Measurements from ENCODE around the gene MAP7.

The MAP7 gene

GRCh38 chr6:136527831-136528230 lies 22.4 kb downstream of the MAP7 start:
- ATAC-seq, result no peak

DNA sequence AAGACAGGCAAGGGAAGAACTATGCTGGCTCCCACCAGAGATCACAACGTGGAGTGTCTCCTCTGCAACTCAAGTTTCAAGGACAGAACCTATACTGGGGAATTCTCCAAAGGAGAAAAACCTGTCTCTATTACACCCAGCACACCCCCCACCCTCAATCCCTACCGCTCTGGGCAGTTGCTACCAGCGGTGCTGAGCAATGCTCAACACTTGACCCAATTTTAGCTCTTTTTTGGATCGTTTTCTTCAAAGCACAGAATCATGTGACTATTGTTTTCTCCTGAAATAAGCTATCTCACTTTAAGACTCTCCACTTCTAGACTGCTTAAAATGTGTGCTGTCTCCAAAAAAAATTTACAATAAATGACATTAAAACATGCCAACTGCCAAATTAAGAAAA lies 23.3 kb downstream of the MAP7 start:
- no peak for ATAC-seq

- peak; percentile 55 to 60 for ATAC-seq
Observed at GRCh38 chr6:136526196-136526930, 23.9 kb downstream of the MAP7 start.

- no peak for ATAC-seq
Observed at GRCh38 chr6:136525586-136526195, 24.5 kb downstream of the MAP7 start.

- ATAC-seq, result no peak
Observed at GRCh38 chr6:136524936-136525413, 25.2 kb downstream of the MAP7 start.

DNA sequence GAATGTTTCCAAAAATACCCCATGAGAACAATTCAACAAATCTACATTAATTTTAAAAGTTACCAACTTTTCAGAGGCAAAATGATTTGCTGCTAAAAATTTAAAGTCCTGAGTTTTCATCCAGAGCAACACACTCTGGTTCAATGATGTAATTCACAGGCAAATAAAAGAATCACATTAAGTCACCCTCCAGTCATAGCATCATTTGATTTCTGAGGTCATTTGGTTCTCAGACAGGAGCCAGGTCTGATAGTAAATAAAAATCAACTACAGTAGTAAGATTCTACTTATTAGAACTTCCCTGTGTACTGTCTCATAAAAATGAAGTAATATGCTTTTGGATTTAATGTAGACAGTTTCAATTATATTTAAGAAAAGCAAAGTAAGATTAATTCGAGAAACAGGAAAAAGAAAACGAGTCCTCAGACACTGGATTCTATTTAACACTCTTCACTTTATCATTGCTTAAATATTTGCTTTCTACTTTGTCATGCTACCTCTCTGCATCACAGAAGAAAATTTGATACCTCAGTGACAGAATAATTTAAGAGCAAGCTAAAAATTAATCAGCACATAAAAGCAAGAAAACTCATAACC lies 25.8 kb downstream of the MAP7 start:
- no peak for ATAC-seq

- ATAC-seq, result no peak
Observed at GRCh38 chr6:136523196-136523595, 27.0 kb downstream of the MAP7 start.

DNA sequence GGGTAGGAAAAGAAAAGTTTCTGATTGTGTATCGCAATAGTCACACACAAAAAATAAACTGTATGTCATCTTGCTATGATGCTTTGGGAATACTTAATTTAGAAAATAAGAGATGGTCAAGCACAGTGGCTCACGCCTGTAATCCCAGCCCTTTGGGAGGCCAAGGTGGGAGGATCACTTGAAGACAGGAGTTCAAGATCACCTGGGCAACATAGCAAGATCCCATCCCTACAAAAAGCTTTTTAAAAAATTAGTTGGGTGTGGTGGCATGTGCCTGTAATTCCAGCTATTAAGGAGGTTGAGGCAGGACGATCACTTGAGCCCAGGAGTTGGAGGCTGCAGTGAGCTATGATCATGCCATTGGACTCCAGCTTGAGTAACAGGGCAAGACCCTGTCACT lies 27.6 kb downstream of the MAP7 start:
- no peak for ATAC-seq

DNA sequence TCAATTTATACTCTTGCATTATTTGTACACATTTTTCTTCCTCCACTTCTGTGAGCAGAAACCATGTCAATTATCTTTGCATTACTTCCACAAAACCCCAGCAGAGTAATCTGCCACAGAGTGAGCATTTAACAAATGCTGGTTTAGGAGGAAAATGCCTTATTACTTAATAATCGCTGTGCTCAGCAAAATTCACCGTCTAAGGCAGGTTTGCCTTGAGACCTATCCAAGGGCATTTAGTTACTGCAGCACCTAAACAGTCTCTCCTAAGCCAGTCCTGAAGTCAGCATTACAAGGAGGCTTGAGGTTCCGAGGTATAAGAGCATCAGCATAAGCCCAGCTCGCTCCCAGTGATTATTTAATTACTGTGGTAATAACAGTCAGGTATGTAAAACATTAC lies 28.3 kb downstream of the MAP7 start:
- ATAC-seq, result no peak

GRCh38 chr6:136521427-136521826 lies 28.8 kb downstream of the MAP7 start:
- no peak for ATAC-seq

DNA sequence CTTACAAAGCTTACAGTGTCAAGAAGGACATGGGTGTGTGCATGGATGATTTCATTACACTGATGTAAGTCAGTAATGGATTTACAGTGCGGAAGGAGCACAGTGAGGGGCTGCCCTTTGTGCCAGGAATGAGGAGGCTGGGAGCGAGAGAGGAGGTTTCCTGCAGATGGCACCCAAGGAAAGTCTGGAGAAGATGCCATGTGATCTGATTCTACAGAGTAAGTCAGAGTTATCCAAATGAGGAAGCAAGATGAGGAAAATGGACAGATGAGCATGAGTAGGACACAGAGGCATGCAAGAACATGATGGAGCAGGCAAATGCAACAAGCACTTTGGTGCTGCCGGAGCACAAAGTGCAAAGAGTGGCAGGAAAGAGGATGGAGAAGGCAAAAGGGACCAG lies 29.7 kb downstream of the MAP7 start:
- ATAC-seq, result no peak

DNA sequence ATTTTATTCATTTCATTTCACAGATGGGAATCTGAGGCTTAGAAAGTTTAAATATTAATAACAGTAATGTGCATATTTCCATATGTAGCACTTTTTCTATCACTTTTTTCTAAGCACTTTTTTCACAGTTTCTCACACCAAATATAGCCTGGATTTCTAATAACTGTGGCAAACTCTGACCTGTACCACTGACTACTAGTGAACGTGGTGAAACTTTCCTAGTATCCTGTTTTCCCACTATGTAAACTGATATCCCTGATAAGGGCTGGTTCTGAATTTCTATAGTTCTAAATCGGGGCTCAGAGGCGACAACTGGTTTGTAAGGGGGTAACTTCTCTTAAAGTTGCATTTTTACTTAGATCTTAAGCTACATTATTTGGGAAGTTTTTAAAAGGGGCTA lies 32.6 kb downstream of the MAP7 start:
- ATAC-seq, result no peak

- ATAC-seq, result no peak
Observed at GRCh38 chr6:136517002-136517401, 33.2 kb downstream of the MAP7 start.

DNA sequence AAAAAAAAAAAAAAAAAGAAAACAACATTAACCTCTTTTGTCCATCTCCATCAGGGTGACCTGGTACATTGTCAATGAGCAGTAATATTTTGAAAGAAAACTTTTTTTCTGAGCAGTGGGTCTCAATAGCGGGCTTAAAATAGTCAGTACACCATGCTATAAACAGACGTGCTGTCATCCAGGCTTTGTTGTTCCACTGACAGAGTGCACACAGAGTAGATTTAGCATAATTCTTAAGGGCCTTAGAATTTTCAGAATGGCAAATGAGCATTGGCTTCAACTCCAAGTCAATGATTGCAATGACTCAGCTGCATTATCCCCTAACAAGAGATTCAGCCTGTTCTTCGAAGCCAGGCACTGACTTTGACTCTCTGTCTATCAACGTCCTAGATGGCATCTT lies 35.6 kb downstream of the MAP7 start:
- no peak for ATAC-seq

DNA sequence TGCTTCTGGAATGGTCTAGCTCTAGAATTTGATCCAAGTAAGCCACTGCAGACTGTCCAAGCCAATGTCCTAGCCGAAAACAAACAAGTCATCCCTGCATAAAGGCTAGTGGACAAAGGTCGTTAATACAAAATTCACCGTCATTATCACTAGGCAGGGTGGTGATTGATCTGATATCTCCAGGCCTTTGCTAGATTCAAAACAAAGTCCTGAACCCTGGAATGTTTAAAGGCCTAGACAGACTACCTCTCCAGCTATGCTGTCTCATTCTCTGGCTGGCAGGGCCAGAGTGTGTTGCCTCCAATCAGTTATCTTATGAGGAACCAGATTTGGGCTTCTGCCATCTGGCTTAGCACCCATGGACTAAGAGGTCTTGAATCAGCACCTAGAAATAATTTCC lies 38.3 kb downstream of the MAP7 start:
- ATAC-seq, result no peak

- no peak for ATAC-seq
Observed at GRCh38 chr6:136511397-136511796, 38.8 kb downstream of the MAP7 start.

- ATAC-seq, result peak; percentile 61 to 75
Observed at GRCh38 chr6:136510782-136511181, 39.4 kb downstream of the MAP7 start.

DNA sequence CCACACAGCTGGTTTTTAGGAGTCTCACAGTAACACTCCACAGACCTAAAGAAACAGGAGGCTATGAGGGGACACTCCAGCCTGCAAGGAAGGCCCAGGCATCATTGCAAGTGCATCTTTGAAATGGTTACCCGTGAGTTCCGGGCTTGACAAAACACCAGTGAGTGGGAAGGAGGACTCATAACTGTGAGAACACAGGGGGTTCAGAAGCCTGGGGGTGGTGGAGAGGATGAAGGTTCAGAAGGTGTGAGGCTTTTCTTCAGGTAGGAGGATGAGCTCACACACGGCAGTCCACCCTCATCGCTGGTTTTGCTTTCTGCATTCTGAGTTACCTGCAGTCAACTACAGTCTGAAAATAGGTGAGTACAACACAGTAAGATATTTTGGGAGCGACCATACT lies 39.9 kb downstream of the MAP7 start:
- peak; percentile 51 to 62 for ATAC-seq

- ATAC-seq, result no peak
Observed at GRCh38 chr6:136508725-136509392, 41.4 kb downstream of the MAP7 start.

DNA sequence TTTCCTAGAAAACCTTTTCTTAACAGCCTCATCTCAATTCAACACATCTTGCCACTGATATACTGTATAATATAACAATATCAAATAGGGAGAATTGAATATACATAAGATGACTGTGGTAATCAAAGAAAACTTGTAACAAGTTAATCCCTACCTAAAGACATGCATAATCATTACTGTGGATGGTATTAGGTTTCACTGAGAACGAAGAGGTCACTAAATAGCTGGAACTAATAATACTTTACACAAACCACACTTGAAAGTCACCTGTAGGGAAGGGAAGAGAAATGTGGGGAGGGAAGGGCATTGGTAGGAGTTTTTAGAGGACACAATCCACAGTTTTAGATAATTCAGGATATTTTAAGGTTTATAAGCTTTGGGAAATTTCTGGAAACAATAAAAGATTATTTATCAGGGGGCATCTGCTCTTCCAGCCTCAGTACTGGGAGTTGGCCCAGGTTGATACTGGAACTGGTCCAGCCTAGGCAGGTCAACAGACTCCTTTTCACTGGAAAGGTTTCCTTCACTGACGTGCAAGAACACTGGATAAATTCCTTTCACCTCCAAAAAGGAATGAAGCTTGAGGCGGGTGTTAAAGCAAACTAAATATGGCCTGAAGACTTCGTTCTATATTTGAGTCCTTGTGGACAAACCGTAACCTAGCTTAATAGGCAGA lies 44.0 kb downstream of the MAP7 start:
- no peak for ATAC-seq

- ATAC-seq, result no peak
Observed at GRCh38 chr6:136503303-136504029, 46.8 kb downstream of the MAP7 start.

GRCh38 chr6:136502786-136503185 lies 47.4 kb downstream of the MAP7 start:
- ATAC-seq, result no peak
